ENCODE measurements around the gene KCTD1.

GRCh38 chr18:26566874-26567555 lies 18.7 kb upstream of the KCTD1 start:
- TF ChIP-seq CTCF (conservative IDR thresholded peaks at IDR 0.05) (no peak), ZFX (IDR thresholded peaks at IDR 0.05) (no peak)
